HTERT RPE-1 (cell line): Measurements from ENCODE around the gene MOCS2.
"Not testable (repeated sequence)": the region's sequence is repeated elsewhere in the genome, so short reads cannot be mapped to it uniquely, and the experiment has no call there.

Source experiments
- in situ Hi-C: fragments of 300-500 bp; cut with MboI; formaldehyde crosslinking; loops from 4 replicates; pipeline ENCODE4 v1.14.3; 2020; ENCODE audit warnings: low sequenced_read_pairs

Gene MOCS2

GRCh38 chr5:53109443-53110127 is at the start of gene MOCS2:
TSS of gene MOCS2 (minus strand) at chr5:53109757. CDS start at chr5:53107174, 2,583 bp downstream.
- in situ Hi-C loops: no loop called here

- in situ Hi-C loops: no loop called here
Observed at GRCh38 chr5:53151713-53152458, 42.3 kb upstream of the MOCS2 start.

GRCh38 chr5:53133020-53133419 is 23.5 kb upstream of the MOCS2 start:
- in situ Hi-C loops: no loop called here

- in situ Hi-C loops: no loop called here
Observed at GRCh38 chr5:53130266-53130665, 20.7 kb upstream of the MOCS2 start.

GRCh38 chr5:53128481-53128880 is 18.9 kb upstream of the MOCS2 start:
- in situ Hi-C loops: no loop called here

GRCh38 chr5:53127107-53127506 is 17.6 kb upstream of the MOCS2 start:
- in situ Hi-C loops: no loop called here

- in situ Hi-C loops: no loop called here
Observed at GRCh38 chr5:53126521-53126920, 17.0 kb upstream of the MOCS2 start.

- in situ Hi-C loops: no loop called here
Observed at GRCh38 chr5:53123702-53124101, 14.1 kb upstream of the MOCS2 start.

GRCh38 chr5:53120165-53120564 is 10.6 kb upstream of the MOCS2 start:
- in situ Hi-C loops: no loop called here

- in situ Hi-C loops: no loop called here
Observed at GRCh38 chr5:53118879-53119278, 9.3 kb upstream of the MOCS2 start.

GRCh38 chr5:53116597-53116996 is 7.0 kb upstream of the MOCS2 start:
- in situ Hi-C loops: no loop called here

- in situ Hi-C loops: no loop called here
Observed at GRCh38 chr5:53114988-53115387, 5.4 kb upstream of the MOCS2 start.

GRCh38 chr5:53113947-53114346 is 4.4 kb upstream of the MOCS2 start:
- in situ Hi-C loops: no loop called here

- in situ Hi-C loops: no loop called here
Observed at GRCh38 chr5:53112909-53113308, 3.4 kb upstream of the MOCS2 start.

GRCh38 chr5:53112307-53112706 is 2.8 kb upstream of the MOCS2 start:
- in situ Hi-C loops: not testable (repeated sequence)

GRCh38 chr5:53111139-53111538 is 1.6 kb upstream of the MOCS2 start:
- in situ Hi-C loops: no loop called here

- in situ Hi-C loops: no loop called here
Observed at GRCh38 chr5:53110156-53110555, 599 bp upstream of the MOCS2 start.

GRCh38 chr5:53109056-53109442 is 508 bp downstream of the MOCS2 start:
- in situ Hi-C loops: no loop called here

- in situ Hi-C loops: no loop called here
Observed at GRCh38 chr5:53105611-53106300, 3.8 kb downstream of the MOCS2 start.

GRCh38 chr5:53100606-53101005 is 9.0 kb downstream of the MOCS2 start:
- in situ Hi-C loops: no loop called here

GRCh38 chr5:53099546-53099945 is 10.0 kb downstream of the MOCS2 start:
- in situ Hi-C loops: no loop called here
